A549 (cell line): ENCODE measurements around the gene CHI3L1. TPM values are rescaled to one million over a fixed set of nuclear protein-coding genes. Genes with fewer than 3 reads are reported as not detected.

Source experiments
- ATAC-seq, 2 experiments: fragments of 200-7000 bp in 1 of 2; fragments of >200 bp in 1 of 2; cut with Nextera tagmentation in 1 of 2; cut with Tn5 transposase in 1 of 2; 3 replicates each; pipeline versions ENCODE4 v1.8.0 to v1.9.1; 2018 to 2020; ENCODE audit warnings: mild to moderate bottlenecking in 1 of 2, moderate library complexity in 1 of 2
- CTCF ChIA-PET: fragments of 300-600 bp; sonication (Branson Sonifier 250); formaldehyde crosslinking; extraction: SDS; loops from one replicate; lab custom pipeline; 2021; ENCODE audit warnings: antibody characterized with exemption, inconsistent platforms; lab: Yijun Ruan, JAX
- POLR2A ChIA-PET: fragments of 350-600 bp; formaldehyde crosslinking; extraction: SDS; loops from one replicate; lab custom pipeline; 2021; ENCODE audit warnings: antibody characterized with exemption, inconsistent platforms; lab: Yijun Ruan, JAX
- DNase-seq, 2 experiments: peaks; one replicate each; pipeline versions ENCODE4 v3.0.0 to v3.0.0-alpha.2; 2011 to 2016; ENCODE audit warnings: low read depth in 1 of 2, low spot score in 1 of 2
- FAIRE-seq: peaks from 2 replicates; lab custom pipeline; 2011; peaks lifted over from hg19 to GRCh38; lab: Jason Lieb, UNC
- H3K27ac ChIP-seq, 2 experiments: fragments of >200 bp; sonication (Bioruptor Twin); formaldehyde crosslinking; 3 replicates each; pipeline ENCODE4 v1.5.1; 2016 to 2017
- H3K4me1 ChIP-seq: fragments of >200 bp; sonication (Bioruptor Twin); formaldehyde crosslinking; 3 replicates; pipeline ENCODE4 v1.6.1; 2016
- H3K4me2 ChIP-seq: fragments of >200 bp; sonication (Bioruptor Twin); formaldehyde crosslinking; 3 replicates; pipeline ENCODE4 v1.6.1; 2016
- H3K4me3 ChIP-seq: fragments of >200 bp; sonication (Bioruptor Twin); formaldehyde crosslinking; 3 replicates; pipeline ENCODE4 v1.5.1; 2016
- H3K9me3 ChIP-seq: fragments of >200 bp; sonication (Bioruptor Twin); formaldehyde crosslinking; 3 replicates; pipeline ENCODE4 v1.6.1; 2016
- CBX8 ChIP-seq: fragments of 200-600 bp; sonication (generic); IDR thresholded peaks from 2 replicates; pipeline ENCODE4 v1.6.1; 2016
- CEBPB ChIP-seq, 2 experiments: fragments of >200 bp in 1 of 2; sonication (Bioruptor Twin) in 1 of 2; formaldehyde crosslinking in 1 of 2; IDR thresholded peaks; 2 replicates each; pipeline ENCODE4 v1.6.1; 2012 to 2016
- CHD4 ChIP-seq: fragments of 200-600 bp; sonication (generic); IDR thresholded peaks from 2 replicates; pipeline ENCODE4 v1.6.1; 2016; ENCODE audit warnings: antibody characterized with exemption, mild to moderate bottlenecking, borderline replicate concordance
- FOSB ChIP-seq: fragments of 250-450 bp; sonication (Bioruptor Pico); IDR thresholded peaks from 2 replicates; pipeline ENCODE4 v1.5.0; 2020; ENCODE audit warnings: mild to moderate bottlenecking, moderate library complexity
- FOXS1 ChIP-seq: fragments of 250-450 bp; sonication (Bioruptor Pico); IDR thresholded peaks from 2 replicates; pipeline ENCODE4 v1.5.0; 2020; ENCODE audit warnings: mild to moderate bottlenecking, moderate library complexity
- HDAC2 ChIP-seq: fragments of 200-600 bp; sonication (generic); IDR thresholded peaks from 2 replicates; pipeline ENCODE4 v1.6.1; 2016
- HOXA7 ChIP-seq: fragments of 250-450 bp; sonication (Bioruptor Pico); IDR thresholded peaks from 2 replicates; pipeline ENCODE4 v1.5.0; 2020; ENCODE audit warnings: mild to moderate bottlenecking, moderate library complexity
- JUN ChIP-seq, 2 experiments: fragments of >200 bp; sonication (Bioruptor Twin); formaldehyde crosslinking; IDR thresholded peaks; 2 replicates in 1 of 2; 3 replicates in 1 of 2; pipeline ENCODE4 v1.6.1; 2016 to 2017
- JUNB ChIP-seq: fragments of >200 bp; sonication (Bioruptor Twin); formaldehyde crosslinking; IDR thresholded peaks from 2 replicates; pipeline ENCODE4 v1.6.1; 2016
- MAFK ChIP-seq: fragments of 450-650 bp; IDR thresholded peaks from 2 replicates; pipeline ENCODE4 v1.6.1; 2014; ENCODE audit not compliant: partially characterized antibody
- MYC ChIP-seq: IDR thresholded peaks from 2 replicates; pipeline ENCODE4 v1.6.1; 2012; ENCODE audit warnings: mild to moderate bottlenecking, inconsistent platforms, low read length, improper control_type of control experiment, borderline replicate concordance
- NPAS2 ChIP-seq: fragments of 250-450 bp; sonication (Bioruptor Pico); IDR thresholded peaks from 2 replicates; pipeline ENCODE4 v1.8.0; 2022; ENCODE audit warnings: mild to moderate bottlenecking, moderate library complexity, borderline replicate concordance
- PHF8 ChIP-seq: fragments of 200-600 bp; sonication (generic); IDR thresholded peaks from 2 replicates; pipeline ENCODE4 v1.6.1; 2016; ENCODE audit warnings: low read depth, mild to moderate bottlenecking, antibody characterized with exemption, moderate library complexity, borderline replicate concordance
- POLR2A ChIP-seq: IDR thresholded peaks from 2 replicates; pipeline ENCODE4 v1.6.1; 2012; ENCODE audit warnings: mild to moderate bottlenecking, low read length
- POLR2AphosphoS2 ChIP-seq: conservative IDR thresholded peaks from 2 replicates; pipeline ENCODE4 v1.6.1; 2012; ENCODE audit warnings: low read length, improper control_type of control experiment, inconsistent platforms
- RFX5 ChIP-seq: fragments of 450-650 bp; IDR thresholded peaks from 2 replicates; pipeline ENCODE4 v1.7.1; 2014; ENCODE audit warnings: antibody characterized with exemption, mild to moderate bottlenecking, moderate library complexity
- RNF2 ChIP-seq: fragments of 200-600 bp; sonication (generic); IDR thresholded peaks from 2 replicates; pipeline ENCODE4 v1.6.1; 2016; ENCODE audit warnings: low read depth, mild to moderate bottlenecking, antibody characterized with exemption, moderate library complexity, borderline replicate concordance
- TP53 ChIP-seq: fragments of 250-450 bp; sonication (Bioruptor Pico); IDR thresholded peaks from 2 replicates; pipeline ENCODE4 v1.5.0; 2021; ENCODE audit warnings: mild to moderate bottlenecking, moderate library complexity
- ZC3H11A ChIP-seq: fragments of 450-650 bp; IDR thresholded peaks from 2 replicates; pipeline ENCODE4 v1.6.1; 2014; ENCODE audit warnings: antibody characterized with exemption, mild to moderate bottlenecking
- ZNF302 ChIP-seq: fragments of 250-450 bp; sonication (Bioruptor Pico); IDR thresholded peaks from 2 replicates; pipeline ENCODE4 v1.9.0; 2021; ENCODE audit warnings: inconsistent platforms, mild to moderate bottlenecking, moderate library complexity
- ZSCAN20 ChIP-seq: fragments of 250-450 bp; sonication (Bioruptor Pico); IDR thresholded peaks from 2 replicates; pipeline ENCODE4 v1.8.0; 2022; ENCODE audit warnings: mild to moderate bottlenecking, moderate library complexity
- WGBS: methylation state at CpG from one replicate; pipeline ENCODE4 v1.1.6; 2017; ENCODE audit errors: missing lambda C conversion rate; 5-methylcytosine and 5-hydroxymethylcytosine counted together
- polyA plus RNA-seq, 4 experiments: library from polyadenylated mRNA; depleted of rRNA in 3 of 4; stranded (reverse); fragments of >200 nt; fragmentation: RNase III in 1 of 4; extraction: RNeasy Plus Mini Kit Qiagen cat#74134 plus additional on column Dnase treatment in 1 of 4; gene quantifications; 2 replicates in 3 of 4; 3 replicates in 1 of 4; pipeline ENCODE4 v1.2.3, GENCODE V29; 2011 to 2017
- TF ChIP-seq, protein P1 (sequence below): IDR thresholded peaks from 2 replicates; pipeline ENCODE4 v1.6.1; 2012; ENCODE audit warnings: low read depth, borderline replicate concordance
- TF ChIP-seq, protein P2 (sequence below): fragments of >200 bp; sonication (Bioruptor Twin); formaldehyde crosslinking; IDR thresholded peaks from 2 replicates; pipeline ENCODE4 v1.6.1; 2016
- TF ChIP-seq, protein P3 (sequence below): fragments of 250-450 bp; sonication (Bioruptor Pico); IDR thresholded peaks from 2 replicates; pipeline ENCODE4 v1.5.0; 2021; ENCODE audit warnings: mild to moderate bottlenecking, moderate library complexity, borderline replicate concordance
- TF ChIP-seq, protein P4 (sequence below): IDR thresholded peaks from 2 replicates; pipeline ENCODE4 v1.6.1; 2012

The CHI3L1 gene
- polyA plus RNA-seq, 2 of the 4 experiments (the other 2 are of a cell fraction), result 0.04 TPM; not detected in 1

DNA sequence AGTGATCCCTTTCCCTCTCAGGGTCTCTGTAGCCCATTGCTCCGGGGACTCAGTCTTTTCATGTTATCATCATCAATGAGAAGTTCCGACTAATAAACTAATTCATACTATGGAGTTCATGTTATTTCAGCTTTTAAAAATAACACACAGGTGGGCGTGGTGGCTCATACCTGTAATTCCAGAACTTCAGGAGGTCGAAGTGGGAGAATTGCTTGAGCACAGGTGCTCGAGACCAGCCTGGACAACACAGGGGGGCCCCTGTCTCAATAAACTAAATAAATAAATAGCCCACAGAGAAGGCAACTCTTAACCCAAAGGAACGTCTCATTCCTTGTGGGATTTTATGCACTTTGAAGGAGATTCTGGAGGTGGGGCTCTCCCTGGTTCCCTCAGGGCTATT is 25.3 kb downstream of the CHI3L1 start:
- FAIRE-seq (no peak), ATAC-seq (no peak), DNase-seq (no peak)
- Histone ChIP-seq H3K4me1 (no peaks in the 10 kb centered on the region), H3K4me2 (no peak overlapping the region), H3K27ac (no peak overlapping the region), H3K9me3 (peaks cover 13% of the 10 kb centered on the region), H3K4me3 (no peak overlapping the region)
- WGBS, result 24% methylated on average over 6 of the region's 6 CpGs
- POLR2A ChIA-PET, result no interaction called here
- TF ChIP-seq JUN (IDR thresholded peaks at IDR 0.05), result no peak
- TF ChIP-seq PHF8, result no peak
- TF ChIP-seq MAFK, result no peak
- no peak for TF ChIP-seq CEBPB (IDR thresholded peaks at IDR 0.05)
- no peak for TF ChIP-seq POLR2AphosphoS2
- TF ChIP-seq NPAS2 (CRISPR knock-in tag), result no peak
- TF ChIP-seq, protein P1, sequence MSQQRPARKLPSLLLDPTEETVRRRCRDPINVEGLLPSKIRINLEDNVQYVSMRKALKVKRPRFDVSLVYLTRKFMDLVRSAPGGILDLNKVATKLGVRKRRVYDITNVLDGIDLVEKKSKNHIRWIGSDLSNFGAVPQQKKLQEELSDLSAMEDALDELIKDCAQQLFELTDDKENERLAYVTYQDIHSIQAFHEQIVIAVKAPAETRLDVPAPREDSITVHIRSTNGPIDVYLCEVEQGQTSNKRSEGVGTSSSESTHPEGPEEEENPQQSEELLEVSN, result no peak
- TF ChIP-seq HDAC2, result no peak
- no peak for TF ChIP-seq CHD4
- no peak for TF ChIP-seq FOXS1 (CRISPR knock-in tag)
- no peak for TF ChIP-seq FOSB
- no peak for TF ChIP-seq RNF2
- no peak for TF ChIP-seq ZC3H11A
- TF ChIP-seq ZNF302 (CRISPR knock-in tag), result no peak
- CTCF ChIA-PET, result interaction anchor here (1.2 to 7.3 kb wide), 4 partner anchors 11 to 121 kb away, joined by 3 to 44 read pairs (median 24); no protein-coding TSS in a partner anchor

DNA sequence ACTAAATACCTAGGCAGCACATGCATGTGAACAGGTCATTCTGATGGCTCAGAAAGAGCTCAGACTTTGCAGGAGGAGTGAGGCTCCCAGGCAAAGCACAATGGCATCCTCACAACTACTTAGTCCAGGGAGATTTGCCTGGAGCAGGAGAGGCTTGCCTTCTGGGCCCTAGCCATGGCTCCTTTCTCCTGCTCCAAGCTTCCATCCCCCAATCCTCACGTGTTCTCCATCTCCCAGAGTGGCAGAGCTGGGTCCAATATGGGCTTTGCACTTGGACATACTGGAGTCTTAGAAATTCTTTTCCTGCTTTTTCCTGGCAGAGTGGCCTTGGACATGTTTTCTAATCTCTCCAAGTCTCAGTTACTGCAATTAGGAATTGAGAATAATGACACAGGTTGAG is 26.7 kb downstream of the CHI3L1 start:
- no peak for FAIRE-seq
- WGBS, result 7% methylated on average over 1 of the region's 1 CpG
- CTCF ChIA-PET, result interaction anchor here (0.9 to 7.3 kb wide), 5 partner anchors 12 to 120 kb away, joined by 3 to 44 read pairs (median 23); no protein-coding TSS in a partner anchor

DNA sequence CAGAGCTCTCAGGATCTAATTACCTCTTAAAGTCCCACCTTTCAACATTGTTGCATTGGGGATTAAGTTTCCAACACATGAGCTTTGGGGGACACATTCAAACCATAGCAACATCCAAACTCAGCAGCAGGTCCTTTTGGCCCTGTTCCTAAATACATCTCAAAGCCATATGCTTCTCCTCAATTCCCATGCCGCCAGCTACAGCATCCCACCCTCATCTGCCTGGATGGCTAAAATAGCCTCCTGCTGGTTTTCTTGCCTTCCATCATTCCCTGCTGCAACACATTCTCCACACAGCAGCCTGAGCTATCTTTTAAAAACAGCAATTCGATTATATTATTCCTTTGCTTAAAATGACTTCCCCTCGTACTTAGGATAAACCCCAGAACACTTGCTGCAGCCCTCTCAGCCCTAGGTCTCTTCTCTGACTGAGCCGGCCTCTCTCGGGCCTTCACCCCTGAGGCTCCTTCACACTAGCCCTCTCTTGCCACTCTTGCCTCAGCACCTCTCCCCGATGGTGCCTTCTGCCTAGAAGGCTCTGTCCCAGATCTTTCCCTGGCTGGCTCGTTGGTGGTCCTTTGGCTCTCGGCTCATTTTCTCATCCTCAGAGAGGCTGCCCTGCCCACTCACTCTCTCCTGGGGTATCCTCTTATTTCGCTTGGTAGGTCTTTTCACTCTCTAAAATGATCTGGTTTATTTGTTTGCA is 27.4 kb downstream of the CHI3L1 start:
- TF ChIP-seq RFX5, result no peak
- TF ChIP-seq TP53 (CRISPR knock-in tag), result no peak
- TF ChIP-seq ZC3H11A, result no peak
- TF ChIP-seq JUNB, result no peak
- no peak for TF ChIP-seq MYC
- TF ChIP-seq, protein P2, sequence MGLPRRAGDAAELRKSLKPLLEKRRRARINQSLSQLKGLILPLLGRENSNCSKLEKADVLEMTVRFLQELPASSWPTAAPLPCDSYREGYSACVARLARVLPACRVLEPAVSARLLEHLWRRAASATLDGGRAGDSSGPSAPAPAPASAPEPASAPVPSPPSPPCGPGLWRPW, result no peak
- no peak for TF ChIP-seq ZNF302 (CRISPR knock-in tag)
- 41% methylated on average over 9 of the region's 9 CpGs for WGBS
- Histone ChIP-seq H3K4me2 (no peak overlapping the region), H3K27ac (no peak overlapping the region), H3K4me3 (no peak overlapping the region), H3K9me3 (peaks cover 13% of the 10 kb centered on the region), H3K4me1 (no peaks in the 10 kb centered on the region)
- ChIA-PET CTCF (interaction anchor here (0.8 to 7.3 kb wide), 6 partner anchors 10 to 119 kb away, joined by 3 to 44 read pairs (median 16); no protein-coding TSS in a partner anchor), POLR2A (no interaction called here)
- no peak for ATAC-seq
- no peak for FAIRE-seq
- no peak for DNase-seq

More for the DNA sequence above, 26.7 kb downstream of the CHI3L1 start:
- H3K4me2 ChIP-seq, result no peak overlapping the region
- H3K4me3 ChIP-seq, result no peak overlapping the region
- POLR2A ChIA-PET, result no interaction called here
- H3K4me1 ChIP-seq, result no peaks in the 10 kb centered on the region
- TF ChIP-seq POLR2A, result no peak
- ATAC-seq (no peak), DNase-seq (no peak)
- H3K9me3 ChIP-seq, result peaks cover 13% of the 10 kb centered on the region
- no peak overlapping the region for H3K27ac ChIP-seq

DNA sequence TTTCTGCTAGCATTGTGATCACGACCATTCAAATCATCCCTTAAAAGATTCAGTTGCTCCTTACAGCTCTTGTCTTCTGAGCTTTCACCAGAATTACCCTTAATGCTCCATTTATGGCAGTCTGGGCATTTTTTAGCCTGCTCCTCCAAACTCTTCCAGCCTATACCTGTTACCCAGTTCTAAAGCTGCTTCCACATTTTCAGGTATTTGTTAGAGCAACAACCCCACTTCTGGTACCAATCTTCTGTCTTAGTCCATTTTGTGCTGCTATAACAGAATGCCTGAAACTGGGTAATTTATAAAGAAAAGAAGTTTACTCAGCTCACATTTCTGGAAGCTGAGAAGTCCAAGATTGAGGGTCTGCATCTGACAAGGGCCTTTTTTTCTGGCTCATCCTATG is 28.1 kb downstream of the CHI3L1 start:
- ChIA-PET POLR2A (no interaction called here), CTCF (interaction anchor here (0.7 to 7.3 kb wide), 7 partner anchors 10 to 57 kb away, joined by 3 to 44 read pairs (median 6); no protein-coding TSS in a partner anchor)
- H3K27ac ChIP-seq, result no peak overlapping the region
- FAIRE-seq (no peak), DNase-seq (no peak), ATAC-seq (no peak)
- H3K4me3 ChIP-seq, result no peak overlapping the region
- H3K4me1 ChIP-seq, result peaks cover 4% of the 10 kb centered on the region; the same call in 1 of the 3 replicates
- TF ChIP-seq FOXS1 (CRISPR knock-in tag) (no peak), HOXA7 (CRISPR knock-in tag) (no peak), CBX8 (no peak), ZSCAN20 (CRISPR knock-in tag) (no peak), ZC3H11A (no peak)
- TF ChIP-seq, protein P3, sequence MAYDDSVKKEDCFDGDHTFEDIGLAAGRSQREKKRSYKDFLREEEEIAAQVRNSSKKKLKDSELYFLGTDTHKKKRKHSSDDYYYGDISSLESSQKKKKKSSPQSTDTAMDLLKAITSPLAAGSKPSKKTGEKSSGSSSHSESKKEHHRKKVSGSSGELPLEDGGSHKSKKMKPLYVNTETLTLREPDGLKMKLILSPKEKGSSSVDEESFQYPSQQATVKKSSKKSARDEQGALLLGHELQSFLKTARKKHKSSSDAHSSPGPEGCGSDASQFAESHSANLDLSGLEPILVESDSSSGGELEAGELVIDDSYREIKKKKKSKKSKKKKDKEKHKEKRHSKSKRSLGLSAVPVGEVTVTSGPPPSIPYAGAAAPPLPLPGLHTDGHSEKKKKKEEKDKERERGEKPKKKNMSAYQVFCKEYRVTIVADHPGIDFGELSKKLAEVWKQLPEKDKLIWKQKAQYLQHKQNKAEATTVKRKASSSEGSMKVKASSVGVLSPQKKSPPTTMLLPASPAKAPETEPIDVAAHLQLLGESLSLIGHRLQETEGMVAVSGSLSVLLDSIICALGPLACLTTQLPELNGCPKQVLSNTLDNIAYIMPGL (CRISPR knock-in tag), result no peak
- TF ChIP-seq, protein P4, sequence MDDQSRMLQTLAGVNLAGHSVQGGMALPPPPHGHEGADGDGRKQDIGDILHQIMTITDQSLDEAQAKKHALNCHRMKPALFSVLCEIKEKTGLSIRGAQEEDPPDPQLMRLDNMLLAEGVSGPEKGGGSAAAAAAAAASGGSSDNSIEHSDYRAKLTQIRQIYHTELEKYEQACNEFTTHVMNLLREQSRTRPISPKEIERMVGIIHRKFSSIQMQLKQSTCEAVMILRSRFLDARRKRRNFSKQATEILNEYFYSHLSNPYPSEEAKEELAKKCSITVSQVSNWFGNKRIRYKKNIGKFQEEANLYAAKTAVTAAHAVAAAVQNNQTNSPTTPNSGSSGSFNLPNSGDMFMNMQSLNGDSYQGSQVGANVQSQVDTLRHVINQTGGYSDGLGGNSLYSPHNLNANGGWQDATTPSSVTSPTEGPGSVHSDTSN, result no peak
- no peak overlapping the region for H3K4me2 ChIP-seq
- WGBS, result 9% methylated on average over 1 of the region's 1 CpG
- H3K9me3 ChIP-seq, result peaks cover 13% of the 10 kb centered on the region
